Brain microvascular endothelial cell (primary cell): Measurements from ENCODE around the gene LIF.
A peak's percentile ranks its signal among the peaks of the same experiment; 100 is the strongest.

Experiments
- DNase-seq: peaks from one replicate; pipeline ENCODE4 v3.0.0-alpha.2; 2020
- H3K27ac ChIP-seq: fragments of 250-450 bp; sonication (Bioruptor Pico); 2 replicates; pipeline ENCODE4 v1.5.1; 2020; ENCODE audit warnings: mild to moderate bottlenecking, moderate library complexity
- H3K27me3 ChIP-seq: fragments of 250-450 bp; sonication (Bioruptor Pico); replicated peaks from 2 replicates; pipeline ENCODE4 v1.5.1; 2020; ENCODE audit warnings: mild to moderate bottlenecking
- H3K36me3 ChIP-seq: fragments of 250-450 bp; sonication (Bioruptor Pico); replicated peaks from 2 replicates; pipeline ENCODE4 v1.5.1; 2020; ENCODE audit warnings: mild to moderate bottlenecking
- H3K4me3 ChIP-seq: 2 replicates; pipeline ENCODE4 v1.5.1; 2011; ENCODE audit warnings: low read depth, mild to moderate bottlenecking, control low read depth, low read length, moderate library complexity
- in situ Hi-C: cut with HindIII; loops from 2 replicates; pipeline ENCODE4 v1.10.0; 2017; ENCODE audit warnings: low sequenced_read_pairs, low pct_ligation_motif_present
- TF ChIP-seq, protein P1 (sequence below): IDR thresholded peaks from 2 replicates; pipeline ENCODE4 v1.5.1; 2011; ENCODE audit warnings: low read depth, mild to moderate bottlenecking, moderate library complexity, low read length, control low read depth, inconsistent platforms; ENCODE audit errors: missing control alignments

LIF gene

DNA sequence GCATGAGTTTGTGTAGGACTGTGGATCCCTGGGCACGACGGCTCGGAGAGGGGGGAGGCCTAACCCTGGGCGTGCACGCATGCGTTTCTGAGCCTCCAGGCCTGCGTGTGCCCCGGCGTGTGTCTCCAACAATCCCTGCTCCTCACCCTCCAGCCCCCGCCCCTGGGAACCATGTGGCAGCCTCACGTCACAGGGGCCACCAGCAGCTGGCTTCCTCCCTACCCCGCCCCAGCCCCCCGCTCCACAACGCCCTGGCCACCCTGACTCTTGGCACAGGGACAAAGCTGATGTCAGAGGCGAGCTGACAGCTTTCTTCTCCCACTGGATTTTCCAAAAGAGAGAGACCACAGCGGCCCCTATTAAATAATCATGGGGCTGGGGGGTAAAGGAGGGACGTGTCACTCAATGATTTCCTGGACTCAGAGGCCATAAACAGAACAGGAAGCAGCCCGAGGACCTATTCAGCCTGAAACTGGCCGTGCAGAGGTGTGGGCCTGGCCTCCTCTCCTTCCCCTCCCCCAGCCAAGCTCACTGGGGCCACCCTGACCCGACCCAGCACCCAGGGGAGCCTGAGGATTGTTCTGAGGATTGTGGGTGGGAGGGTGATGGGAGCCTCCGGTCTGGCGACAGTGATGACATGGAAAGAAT, 6.8 kb upstream of the LIF start:
- Histone ChIP-seq H3K4me3 (no peak overlapping the region), H3K36me3 (no peaks in the 10 kb centered on the region), H3K27me3 (no peaks in the 10 kb centered on the region), H3K27ac (peak overlapping the region; percentile 91)
- in situ Hi-C loops: no loop called here
- DNase-seq: peak; percentile 87
- TF ChIP-seq, protein P1, sequence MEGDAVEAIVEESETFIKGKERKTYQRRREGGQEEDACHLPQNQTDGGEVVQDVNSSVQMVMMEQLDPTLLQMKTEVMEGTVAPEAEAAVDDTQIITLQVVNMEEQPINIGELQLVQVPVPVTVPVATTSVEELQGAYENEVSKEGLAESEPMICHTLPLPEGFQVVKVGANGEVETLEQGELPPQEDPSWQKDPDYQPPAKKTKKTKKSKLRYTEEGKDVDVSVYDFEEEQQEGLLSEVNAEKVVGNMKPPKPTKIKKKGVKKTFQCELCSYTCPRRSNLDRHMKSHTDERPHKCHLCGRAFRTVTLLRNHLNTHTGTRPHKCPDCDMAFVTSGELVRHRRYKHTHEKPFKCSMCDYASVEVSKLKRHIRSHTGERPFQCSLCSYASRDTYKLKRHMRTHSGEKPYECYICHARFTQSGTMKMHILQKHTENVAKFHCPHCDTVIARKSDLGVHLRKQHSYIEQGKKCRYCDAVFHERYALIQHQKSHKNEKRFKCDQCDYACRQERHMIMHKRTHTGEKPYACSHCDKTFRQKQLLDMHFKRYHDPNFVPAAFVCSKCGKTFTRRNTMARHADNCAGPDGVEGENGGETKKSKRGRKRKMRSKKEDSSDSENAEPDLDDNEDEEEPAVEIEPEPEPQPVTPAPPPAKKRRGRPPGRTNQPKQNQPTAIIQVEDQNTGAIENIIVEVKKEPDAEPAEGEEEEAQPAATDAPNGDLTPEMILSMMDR: no peak

DNA sequence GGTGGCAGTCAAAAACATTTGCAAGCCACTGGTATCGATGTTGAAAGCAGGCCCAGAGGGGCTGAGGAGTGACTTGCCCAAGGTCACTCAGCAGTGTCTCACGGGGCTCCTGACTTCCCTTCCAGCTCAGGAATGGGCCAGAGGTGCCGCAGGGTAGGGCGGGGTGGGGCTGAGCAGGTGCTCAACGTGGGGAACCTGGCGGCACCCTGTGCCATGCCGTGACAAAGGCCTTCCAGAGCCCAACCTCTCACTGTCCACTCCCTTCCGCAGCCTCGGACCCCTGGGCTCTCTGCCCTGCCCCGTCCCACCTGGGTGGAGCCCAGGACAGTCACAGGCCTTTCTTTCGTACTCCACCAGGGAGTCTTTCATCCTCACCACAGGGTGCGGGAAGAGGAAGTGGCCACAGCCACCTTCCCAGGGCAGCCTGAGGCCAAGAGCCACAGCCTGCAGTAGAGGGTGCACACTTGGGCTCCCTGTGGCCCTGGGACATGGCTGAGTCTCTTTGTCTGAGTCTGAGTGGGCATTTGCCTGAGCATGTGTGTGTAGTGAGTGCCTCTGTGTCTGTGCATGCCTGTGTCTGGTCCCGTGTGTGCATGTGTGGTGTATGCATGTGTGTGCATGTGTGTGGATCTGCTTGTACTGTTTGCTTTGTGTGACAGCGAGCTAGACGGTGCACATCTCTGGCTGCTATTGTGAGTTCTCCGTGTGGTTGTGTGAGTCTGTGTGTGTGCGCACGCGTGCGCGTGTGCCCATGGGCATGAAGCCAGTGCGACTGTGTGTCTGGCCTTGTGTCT, 6.0 kb upstream of the LIF start:
- no peak for DNase-seq

DNA sequence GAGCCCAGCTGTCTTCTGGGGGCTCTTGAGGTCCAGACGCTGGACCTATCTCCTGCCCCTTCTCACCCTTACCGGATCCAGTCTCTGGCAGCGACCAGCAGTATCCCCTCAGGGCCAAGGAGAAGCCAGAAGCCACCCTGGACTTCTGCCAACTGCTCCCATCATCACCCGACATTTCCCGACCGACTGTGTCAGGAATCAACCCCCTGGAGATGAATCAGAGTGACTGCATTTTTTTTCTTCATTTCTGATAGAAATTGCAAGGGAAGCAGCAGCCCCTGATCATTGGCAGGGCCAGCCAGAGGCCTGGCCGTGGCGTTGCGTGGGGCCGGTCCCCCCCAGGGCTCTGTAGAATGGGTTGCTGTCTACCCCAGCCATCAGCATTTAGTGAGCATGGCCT, 5.2 kb upstream of the LIF start:
- peak overlapping the region; percentile 91 for H3K27ac ChIP-seq
- in situ Hi-C loops: no loop called here
- DNase-seq: peak; percentile 84

More for the DNA sequence above, 6.0 kb upstream of the LIF start:
- in situ Hi-C loops: no loop called here
- TF ChIP-seq, protein P1: no peak
- Histone ChIP-seq H3K36me3 (no peaks in the 10 kb centered on the region), H3K27ac (peak overlapping the region; percentile 91), H3K4me3 (no peak overlapping the region), H3K27me3 (no peaks in the 10 kb centered on the region)

DNA sequence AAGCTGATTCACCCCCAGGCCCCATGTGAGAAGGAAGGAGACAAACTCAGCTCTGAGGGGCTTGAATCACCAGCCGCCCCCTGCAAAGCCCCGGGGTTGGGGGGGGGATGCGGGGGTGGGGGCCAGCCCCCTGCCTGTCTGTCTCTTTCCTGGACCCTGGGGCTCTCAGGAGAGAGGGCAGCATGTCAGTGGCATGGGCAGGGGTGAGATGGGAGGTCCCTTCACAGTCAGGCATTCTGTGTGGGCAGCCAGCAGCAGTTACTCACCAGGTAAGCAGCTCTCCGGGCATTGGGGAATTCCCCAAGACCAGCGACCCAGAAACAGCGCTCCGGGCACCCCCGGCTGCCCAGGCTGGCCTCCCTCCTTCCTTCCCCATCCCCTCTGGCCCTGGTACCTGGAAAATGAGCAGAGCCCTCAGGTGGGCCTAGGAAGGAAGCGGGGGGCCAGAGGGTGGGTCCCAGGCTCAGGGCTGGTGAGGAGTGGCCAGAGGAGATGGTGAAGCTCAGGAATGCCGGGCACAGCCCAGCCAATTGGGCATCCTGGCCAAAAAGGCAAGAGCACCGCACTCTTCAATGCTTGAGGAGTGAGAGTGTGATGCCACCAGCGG, 4.2 kb upstream of the LIF start:
- Histone ChIP-seq H3K4me3 (no peak overlapping the region), H3K36me3 (no peaks in the 10 kb centered on the region), H3K27me3 (no peaks in the 10 kb centered on the region), H3K27ac (peak overlapping the region; percentile 91)
- DNase-seq: no peak
- TF ChIP-seq, protein P1: no peak
- in situ Hi-C loops: no loop called here

More for the DNA sequence above, 5.2 kb upstream of the LIF start:
- Histone ChIP-seq H3K36me3 (no peaks in the 10 kb centered on the region), H3K27me3 (no peaks in the 10 kb centered on the region), H3K4me3 (no peak overlapping the region)
- TF ChIP-seq, protein P1: no peak

DNA sequence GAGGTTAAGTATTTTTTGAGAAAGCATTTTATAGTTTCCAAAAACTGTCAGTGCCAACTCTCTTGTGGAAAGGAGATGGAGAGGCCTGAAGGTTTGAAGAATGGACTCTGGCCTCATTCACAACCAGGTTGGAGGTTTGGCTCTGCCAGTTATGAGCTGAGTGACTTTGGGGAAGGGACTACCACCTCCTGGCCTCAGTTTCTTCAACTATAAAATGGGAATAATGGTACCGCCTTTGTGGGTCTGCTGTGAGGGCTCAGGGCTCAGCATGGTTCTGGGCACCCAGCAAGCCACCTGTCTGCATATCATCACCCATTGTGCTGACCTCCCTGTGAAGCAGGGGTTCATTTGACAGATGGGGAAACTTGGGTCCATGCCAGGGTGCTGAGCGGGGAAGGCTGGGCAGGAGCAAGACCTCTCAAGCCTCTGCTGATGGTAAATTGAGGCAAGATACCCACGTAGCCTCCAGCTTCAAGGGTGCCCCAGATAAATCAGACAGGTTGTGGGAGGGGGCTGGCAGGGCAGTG, 3.5 kb upstream of the LIF start:
- TF ChIP-seq, protein P1: no peak
- H3K27ac ChIP-seq: peak overlapping the region; percentile 49
- DNase-seq: no peak
- H3K36me3 ChIP-seq: peaks cover 5% of the 10 kb centered on the region
- no peak overlapping the region for H3K4me3 ChIP-seq
- no peaks in the 10 kb centered on the region for H3K27me3 ChIP-seq
- in situ Hi-C loops: no loop called here
